ENCODE measurements around the gene TBC1D3B.

The TBC1D3B gene

DNA sequence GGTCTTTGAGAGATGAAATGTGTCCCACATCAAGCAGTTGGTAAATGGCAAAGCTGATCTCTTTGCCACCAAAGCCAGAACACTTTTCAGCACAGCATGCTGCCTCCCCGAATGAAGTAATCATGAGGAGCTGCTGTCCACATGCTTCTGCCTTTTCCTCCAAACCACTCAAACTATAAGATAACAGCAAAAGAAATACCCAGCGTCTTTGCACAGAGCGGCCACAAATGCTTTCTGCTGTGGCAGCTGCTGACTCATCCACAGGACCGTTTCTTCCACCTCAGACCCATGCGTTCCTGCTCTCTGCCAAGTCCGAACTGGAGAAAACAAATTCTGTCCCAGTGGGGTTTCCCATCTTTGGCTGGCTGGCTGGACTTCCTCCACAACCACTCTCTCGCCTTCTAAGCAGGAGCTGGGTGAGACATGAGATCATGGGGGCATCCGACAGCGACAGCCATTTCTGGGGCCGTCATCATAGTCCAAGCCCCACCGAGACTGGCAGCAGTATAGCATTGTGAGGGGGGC lies 27.1 kb downstream of the TBC1D3B start:
- Histone ChIP-seq H3K27ac (ENCODE audit: low read depth, low read length) (no peak overlapping the region), H3K4me3 (ENCODE audit: low read depth in 1 of 2, low read length in 2 of 2) (no peak overlapping the region)

GRCh38 chr17:36148559-36149295 lies 27.7 kb downstream of the TBC1D3B start:
- Histone ChIP-seq H3K27ac (ENCODE audit: low read depth, low read length) (no peak overlapping the region), H3K9me3 (ENCODE audit: low read length) (no peaks in the 10 kb centered on the region), H3K9ac (ENCODE audit: low read length) (no peak overlapping the region), H3K27me3 (ENCODE audit: control insufficient read depth in 1 of 2, insufficient read depth in 2 of 2, low read length in 2 of 2) (no peaks in the 10 kb centered on the region), H3K36me3 (ENCODE audit: insufficient read depth, low read length) (no peaks in the 10 kb centered on the region), H3K4me3 (ENCODE audit: low read depth in 1 of 2, low read length in 2 of 2) (no peak overlapping the region), H3K4me1 (ENCODE audit: insufficient read depth, low read length) (peaks cover 11% of the 10 kb centered on the region)

More for the DNA sequence above, 27.1 kb downstream of the TBC1D3B start:
- H3K36me3 ChIP-seq (ENCODE audit: insufficient read depth, low read length) = no peaks in the 10 kb centered on the region
- no peaks in the 10 kb centered on the region for H3K27me3 ChIP-seq (ENCODE audit: control insufficient read depth in 1 of 2, insufficient read depth in 2 of 2, low read length in 2 of 2)
- H3K4me1 ChIP-seq (ENCODE audit: insufficient read depth, low read length) = peaks cover 11% of the 10 kb centered on the region
- H3K9ac ChIP-seq (ENCODE audit: low read length) = no peak overlapping the region
- no peaks in the 10 kb centered on the region for H3K9me3 ChIP-seq (ENCODE audit: low read length)

DNA sequence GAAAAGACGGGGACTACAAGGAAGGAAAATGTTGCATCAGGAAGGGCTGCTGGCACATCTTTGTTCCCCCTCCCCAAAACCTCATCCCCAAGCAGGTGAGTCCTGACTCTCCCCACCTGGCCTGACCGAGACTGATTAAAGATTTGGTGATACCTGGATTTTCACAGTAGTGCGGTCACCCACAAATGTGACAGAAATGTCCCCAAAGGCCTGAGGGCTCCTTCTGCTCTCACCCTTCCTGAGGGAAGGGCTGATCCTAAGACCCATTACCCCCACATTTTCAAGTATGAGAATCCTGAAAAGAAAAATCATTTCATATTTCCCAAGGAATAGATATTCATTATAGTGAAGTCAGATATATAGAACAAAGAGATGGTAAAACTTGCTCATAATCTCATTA lies 28.8 kb downstream of the TBC1D3B start:
- H3K9ac ChIP-seq (ENCODE audit: low read length) = no peak overlapping the region
- no peak overlapping the region for H3K27ac ChIP-seq (ENCODE audit: low read depth, low read length)
- no peaks in the 10 kb centered on the region for H3K9me3 ChIP-seq (ENCODE audit: low read length)
- no peaks in the 10 kb centered on the region for H3K36me3 ChIP-seq (ENCODE audit: insufficient read depth, low read length)
- no peak overlapping the region for H3K4me3 ChIP-seq (ENCODE audit: low read depth in 1 of 2, low read length in 2 of 2)
- H3K27me3 ChIP-seq (ENCODE audit: control insufficient read depth in 1 of 2, insufficient read depth in 2 of 2, low read length in 2 of 2) = no peaks in the 10 kb centered on the region
- peaks cover 11% of the 10 kb centered on the region for H3K4me1 ChIP-seq (ENCODE audit: insufficient read depth, low read length)

DNA sequence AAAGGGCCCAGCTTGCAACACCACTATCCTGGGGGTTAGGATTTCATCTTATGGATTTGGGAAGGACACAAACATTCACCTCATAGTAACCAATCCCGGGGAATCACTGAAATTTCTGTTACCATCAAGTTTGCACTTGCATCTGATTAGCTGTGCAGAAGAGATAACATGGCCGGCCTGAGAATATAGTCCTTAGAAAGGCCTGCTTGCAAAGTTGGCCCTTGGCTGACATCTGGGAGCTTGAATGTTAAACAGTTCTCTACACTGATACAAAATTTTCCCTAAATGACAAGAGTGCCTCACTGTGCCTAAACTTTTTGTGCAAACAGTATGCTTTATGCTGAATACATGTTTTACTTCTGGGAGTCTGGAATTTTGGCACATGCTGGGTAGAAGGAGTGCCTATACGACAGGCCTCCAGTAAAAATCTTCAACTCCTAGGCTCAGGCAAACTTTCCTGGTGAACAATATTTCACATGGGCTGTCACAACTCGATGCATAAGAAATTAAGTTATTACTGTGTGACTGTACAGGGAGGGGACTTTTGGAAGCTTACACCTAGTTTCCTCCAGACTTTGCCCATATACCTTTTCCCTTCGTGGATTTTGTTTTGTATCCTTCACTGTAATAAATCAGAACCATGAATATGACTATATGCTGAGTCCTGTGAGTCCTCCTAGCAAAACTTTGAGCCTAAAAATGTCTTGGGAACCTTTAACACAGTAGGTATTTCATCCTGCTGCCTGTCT lies 31.3 kb downstream of the TBC1D3B start:
- Histone ChIP-seq H3K27me3 (ENCODE audit: control insufficient read depth in 1 of 2, insufficient read depth in 2 of 2, low read length in 2 of 2) (no peaks in the 10 kb centered on the region), H3K9ac (ENCODE audit: low read length) (no peak overlapping the region)

GRCh38 chr17:36144014-36144413 lies 32.4 kb downstream of the TBC1D3B start:
- no peaks in the 10 kb centered on the region for H3K9me3 ChIP-seq (ENCODE audit: low read length)
- H3K36me3 ChIP-seq (ENCODE audit: insufficient read depth, low read length) = no peaks in the 10 kb centered on the region
- H3K9ac ChIP-seq (ENCODE audit: low read length) = no peak overlapping the region
- no peak overlapping the region for H3K27ac ChIP-seq (ENCODE audit: low read depth, low read length)
- no peaks in the 10 kb centered on the region for H3K27me3 ChIP-seq (ENCODE audit: control insufficient read depth in 1 of 2, insufficient read depth in 2 of 2, low read length in 2 of 2)
- H3K4me1 ChIP-seq (ENCODE audit: insufficient read depth, low read length) = peaks cover 3% of the 10 kb centered on the region
- no peak overlapping the region for H3K4me3 ChIP-seq (ENCODE audit: low read depth in 1 of 2, low read length in 2 of 2)

More for the DNA sequence above, 31.3 kb downstream of the TBC1D3B start:
- H3K4me3 ChIP-seq (ENCODE audit: low read depth in 1 of 2, low read length in 2 of 2) = no peak overlapping the region
- peaks cover 11% of the 10 kb centered on the region for H3K4me1 ChIP-seq (ENCODE audit: insufficient read depth, low read length)
- H3K27ac ChIP-seq (ENCODE audit: low read depth, low read length) = no peak overlapping the region
- H3K36me3 ChIP-seq (ENCODE audit: insufficient read depth, low read length) = no peaks in the 10 kb centered on the region
- no peaks in the 10 kb centered on the region for H3K9me3 ChIP-seq (ENCODE audit: low read length)

DNA sequence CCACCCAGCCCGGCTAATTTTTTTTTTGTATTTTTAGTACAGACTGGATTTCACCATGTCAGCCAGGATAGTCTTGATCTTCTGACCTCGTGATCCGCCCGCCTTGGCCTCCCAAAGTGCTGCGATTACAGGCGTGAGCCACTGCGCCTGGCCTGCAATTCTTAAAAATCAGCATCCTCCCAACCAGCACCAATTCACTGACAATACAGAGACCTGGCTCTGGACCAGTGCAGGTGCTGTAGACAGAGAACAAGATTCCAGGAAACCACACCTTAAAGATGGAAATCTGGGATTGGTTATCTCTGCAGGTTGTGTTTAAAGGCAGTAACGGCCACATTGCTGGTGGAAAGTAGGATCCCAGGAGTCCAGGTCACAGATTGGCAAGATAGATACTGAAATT lies 33.6 kb downstream of the TBC1D3B start:
- no peak overlapping the region for H3K27ac ChIP-seq (ENCODE audit: low read depth, low read length)
- no peaks in the 10 kb centered on the region for H3K4me1 ChIP-seq (ENCODE audit: insufficient read depth, low read length)
- no peaks in the 10 kb centered on the region for H3K36me3 ChIP-seq (ENCODE audit: insufficient read depth, low read length)
- no peak overlapping the region for H3K9ac ChIP-seq (ENCODE audit: low read length)
- no peaks in the 10 kb centered on the region for H3K9me3 ChIP-seq (ENCODE audit: low read length)
- H3K27me3 ChIP-seq (ENCODE audit: control insufficient read depth in 1 of 2, insufficient read depth in 2 of 2, low read length in 2 of 2) = no peaks in the 10 kb centered on the region
- H3K4me3 ChIP-seq (ENCODE audit: low read depth in 1 of 2, low read length in 2 of 2) = no peak overlapping the region

- H3K27ac ChIP-seq (ENCODE audit: low read depth, low read length) = no peak overlapping the region
- no peaks in the 10 kb centered on the region for H3K36me3 ChIP-seq (ENCODE audit: insufficient read depth, low read length)
These were observed 34.2 kb downstream of the TBC1D3B start for GRCh38 chr17:36142235-36142634.

DNA sequence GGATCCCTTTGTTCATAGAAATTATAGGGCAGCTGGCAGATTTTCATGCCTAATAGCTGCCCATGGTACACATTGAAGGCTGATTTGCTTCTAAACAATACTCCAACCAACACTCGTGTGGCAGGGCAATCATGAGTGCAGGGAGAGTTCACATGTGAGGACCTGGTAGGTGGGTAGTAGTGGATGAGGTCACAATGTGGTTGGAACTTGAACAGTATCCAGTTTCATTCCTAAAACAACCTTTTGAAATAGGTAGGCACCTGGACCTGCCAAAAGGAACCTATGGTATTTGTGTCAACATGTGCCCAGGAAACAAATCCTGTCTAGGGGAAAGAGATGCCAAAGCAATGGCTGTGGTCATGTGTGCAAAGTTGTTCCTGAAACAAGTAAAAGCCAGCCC lies 40.0 kb downstream of the TBC1D3B start:
- no peak overlapping the region for H3K4me3 ChIP-seq (ENCODE audit: low read depth in 1 of 2, low read length in 2 of 2)
- H3K27me3 ChIP-seq (ENCODE audit: control insufficient read depth in 1 of 2, insufficient read depth in 2 of 2, low read length in 2 of 2) = no peaks in the 10 kb centered on the region
- no peaks in the 10 kb centered on the region for H3K9me3 ChIP-seq (ENCODE audit: low read length)
- H3K27ac ChIP-seq (ENCODE audit: low read depth, low read length) = no peak overlapping the region
- no peaks in the 10 kb centered on the region for H3K36me3 ChIP-seq (ENCODE audit: insufficient read depth, low read length)
- no peaks in the 10 kb centered on the region for H3K4me1 ChIP-seq (ENCODE audit: insufficient read depth, low read length)
- H3K9ac ChIP-seq (ENCODE audit: low read length) = no peak overlapping the region

More at GRCh38 chr17:36142235-36142634, 34.2 kb downstream of the TBC1D3B start:
- Histone ChIP-seq H3K27me3 (ENCODE audit: control insufficient read depth in 1 of 2, insufficient read depth in 2 of 2, low read length in 2 of 2) (no peaks in the 10 kb centered on the region), H3K9me3 (ENCODE audit: low read length) (no peaks in the 10 kb centered on the region), H3K4me1 (ENCODE audit: insufficient read depth, low read length) (no peaks in the 10 kb centered on the region), H3K9ac (ENCODE audit: low read length) (no peak overlapping the region), H3K4me3 (ENCODE audit: low read depth in 1 of 2, low read length in 2 of 2) (no peak overlapping the region)

DNA sequence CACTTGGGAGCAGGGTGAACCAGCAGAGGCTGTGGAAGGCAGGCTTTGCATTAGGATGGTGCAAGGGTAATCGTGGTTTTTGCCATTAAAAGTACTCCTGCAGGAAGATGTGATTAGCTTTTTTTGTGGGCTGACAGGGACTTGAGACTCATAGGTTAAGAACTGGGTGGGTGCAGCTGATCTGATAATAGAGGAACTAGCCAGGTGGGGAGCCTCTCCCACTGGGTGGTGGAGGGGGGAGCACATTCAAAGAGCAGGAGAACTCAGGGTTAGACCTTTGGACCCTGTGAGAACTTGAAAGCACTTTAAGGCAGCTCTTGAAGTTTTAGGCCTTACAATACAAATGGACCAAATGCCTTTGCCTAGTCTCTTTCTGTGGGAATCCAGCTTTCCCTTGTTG lies 40.4 kb downstream of the TBC1D3B start:
- Histone ChIP-seq H3K27me3 (ENCODE audit: control insufficient read depth in 1 of 2, insufficient read depth in 2 of 2, low read length in 2 of 2) (no peaks in the 10 kb centered on the region), H3K27ac (ENCODE audit: low read depth, low read length) (no peak overlapping the region)

DNA sequence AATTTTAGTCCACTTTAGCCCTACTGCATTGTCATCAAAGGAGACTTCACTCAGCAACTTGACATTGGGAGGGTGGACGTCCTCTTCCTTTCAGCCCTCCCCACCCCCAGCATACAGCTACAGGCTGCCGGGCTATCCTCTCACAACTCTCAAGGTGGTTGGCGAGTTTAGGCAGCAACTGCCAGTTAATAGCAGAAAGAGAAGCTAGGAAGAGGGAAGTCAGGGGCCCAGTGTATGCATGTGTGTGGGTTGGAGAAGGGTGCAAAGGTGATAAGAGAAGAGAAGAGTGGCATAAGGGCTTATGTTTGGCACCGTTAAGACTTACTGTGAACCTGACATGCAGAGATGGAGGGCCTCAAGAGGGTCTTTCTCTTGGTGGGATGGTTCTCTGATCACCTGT lies 41.0 kb downstream of the TBC1D3B start:
- Histone ChIP-seq H3K4me3 (ENCODE audit: low read depth in 1 of 2, low read length in 2 of 2) (no peak overlapping the region), H3K9ac (ENCODE audit: low read length) (no peak overlapping the region), H3K4me1 (ENCODE audit: insufficient read depth, low read length) (no peaks in the 10 kb centered on the region), H3K27ac (ENCODE audit: low read depth, low read length) (no peak overlapping the region), H3K9me3 (ENCODE audit: low read length) (no peaks in the 10 kb centered on the region), H3K36me3 (ENCODE audit: insufficient read depth, low read length) (no peaks in the 10 kb centered on the region), H3K27me3 (ENCODE audit: control insufficient read depth in 1 of 2, insufficient read depth in 2 of 2, low read length in 2 of 2) (no peaks in the 10 kb centered on the region)

More for the DNA sequence above, 40.4 kb downstream of the TBC1D3B start:
- Histone ChIP-seq H3K4me3 (ENCODE audit: low read depth in 1 of 2, low read length in 2 of 2) (no peak overlapping the region), H3K9me3 (ENCODE audit: low read length) (no peaks in the 10 kb centered on the region), H3K9ac (ENCODE audit: low read length) (no peak overlapping the region), H3K36me3 (ENCODE audit: insufficient read depth, low read length) (no peaks in the 10 kb centered on the region), H3K4me1 (ENCODE audit: insufficient read depth, low read length) (no peaks in the 10 kb centered on the region)

DNA sequence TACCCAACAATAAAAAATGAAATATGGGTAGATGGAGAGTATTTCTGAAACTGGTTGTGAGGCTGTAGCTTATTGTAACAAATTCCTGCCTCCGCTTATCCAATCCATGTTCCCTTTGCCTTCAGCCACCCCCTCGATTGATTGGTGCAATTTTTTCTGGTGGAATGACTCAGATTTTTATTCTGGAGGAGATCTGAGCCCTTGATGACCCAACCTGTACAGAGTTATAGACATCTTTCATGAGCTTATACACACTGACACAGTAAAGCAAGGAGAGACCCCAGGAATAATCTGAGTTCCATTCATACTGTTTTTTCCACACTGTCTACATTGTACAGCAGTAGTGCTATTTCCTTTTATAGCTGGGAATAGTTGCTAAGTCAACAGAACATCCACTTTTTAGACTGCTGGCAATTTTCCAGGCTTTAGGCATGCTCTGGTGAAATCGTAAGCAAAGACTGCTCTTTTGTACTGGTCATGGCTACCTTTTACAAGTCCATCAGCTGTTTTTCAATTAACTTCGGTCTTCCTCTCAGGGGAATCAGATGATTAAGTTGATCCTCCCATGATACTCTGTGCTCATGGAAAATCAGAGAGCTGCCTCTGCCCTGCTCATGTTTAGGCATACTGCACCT lies 42.7 kb downstream of the TBC1D3B start:
- H3K36me3 ChIP-seq (ENCODE audit: insufficient read depth, low read length) = no peaks in the 10 kb centered on the region
- no peak overlapping the region for H3K4me3 ChIP-seq (ENCODE audit: low read depth in 1 of 2, low read length in 2 of 2)
- H3K27me3 ChIP-seq (ENCODE audit: control insufficient read depth in 1 of 2, insufficient read depth in 2 of 2, low read length in 2 of 2) = no peaks in the 10 kb centered on the region
- H3K9ac ChIP-seq (ENCODE audit: low read length) = no peak overlapping the region
- no peak overlapping the region for H3K27ac ChIP-seq (ENCODE audit: low read depth, low read length)
- no peaks in the 10 kb centered on the region for H3K4me1 ChIP-seq (ENCODE audit: insufficient read depth, low read length)
- H3K9me3 ChIP-seq (ENCODE audit: low read length) = no peaks in the 10 kb centered on the region
